A549 (cell line): ENCODE results near the gene CCDC190.

ENCODE experiments used
- EP300 ChIP-seq, 2 experiments: fragments of >200 bp; sonication (Bioruptor Twin); formaldehyde crosslinking; IDR thresholded peaks; 2 replicates in 1 of 2; 3 replicates in 1 of 2; pipeline ENCODE4 v1.6.1; 2016 to 2017
- JUNB ChIP-seq: fragments of >200 bp; sonication (Bioruptor Twin); formaldehyde crosslinking; IDR thresholded peaks from 2 replicates; pipeline ENCODE4 v1.6.1; 2016
- POLR2A ChIP-seq: IDR thresholded peaks from 2 replicates; pipeline ENCODE4 v1.6.1; 2012; ENCODE audit warnings: mild to moderate bottlenecking, low read length
- RAD21 ChIP-seq, 2 experiments: fragments of >200 bp in 1 of 2; sonication (Bioruptor Twin) in 1 of 2; formaldehyde crosslinking in 1 of 2; IDR thresholded peaks in 1 of 2; conservative IDR thresholded peaks in 1 of 2; 2 replicates in 1 of 2; 3 replicates in 1 of 2; pipeline ENCODE4 v1.6.1; 2012 to 2018; ENCODE audit warnings: inconsistent platforms in 1 of 2
- TF ChIP-seq, protein P1 (sequence below): fragments of >200 bp; sonication (Bioruptor Twin); formaldehyde crosslinking; IDR thresholded peaks from 3 replicates; pipeline ENCODE4 v1.5.1; 2016
- TF ChIP-seq, protein P2 (sequence below): IDR thresholded peaks from 2 replicates; pipeline ENCODE4 v1.6.1; 2012

DNA sequence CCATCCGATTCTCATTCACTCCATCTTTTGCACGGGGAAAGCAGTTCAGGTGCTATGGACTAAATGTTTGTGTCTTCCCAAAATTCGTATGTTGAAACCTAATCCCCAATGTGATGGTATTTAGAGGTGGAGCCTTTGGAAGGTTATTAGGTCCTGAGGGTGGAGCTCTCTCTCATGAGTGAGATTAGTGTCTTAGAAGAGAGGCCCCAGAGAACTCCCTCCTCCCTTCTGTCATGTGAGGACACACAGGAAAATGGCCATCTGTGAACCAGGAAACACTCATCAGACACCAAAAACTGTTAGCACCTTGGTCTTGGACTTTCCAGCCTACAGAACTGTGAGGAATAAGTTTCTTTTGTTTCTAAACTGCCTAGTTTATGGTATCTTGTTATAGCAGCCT, 15.8 kb upstream of the CCDC190 start:
- TF ChIP-seq, protein P1, sequence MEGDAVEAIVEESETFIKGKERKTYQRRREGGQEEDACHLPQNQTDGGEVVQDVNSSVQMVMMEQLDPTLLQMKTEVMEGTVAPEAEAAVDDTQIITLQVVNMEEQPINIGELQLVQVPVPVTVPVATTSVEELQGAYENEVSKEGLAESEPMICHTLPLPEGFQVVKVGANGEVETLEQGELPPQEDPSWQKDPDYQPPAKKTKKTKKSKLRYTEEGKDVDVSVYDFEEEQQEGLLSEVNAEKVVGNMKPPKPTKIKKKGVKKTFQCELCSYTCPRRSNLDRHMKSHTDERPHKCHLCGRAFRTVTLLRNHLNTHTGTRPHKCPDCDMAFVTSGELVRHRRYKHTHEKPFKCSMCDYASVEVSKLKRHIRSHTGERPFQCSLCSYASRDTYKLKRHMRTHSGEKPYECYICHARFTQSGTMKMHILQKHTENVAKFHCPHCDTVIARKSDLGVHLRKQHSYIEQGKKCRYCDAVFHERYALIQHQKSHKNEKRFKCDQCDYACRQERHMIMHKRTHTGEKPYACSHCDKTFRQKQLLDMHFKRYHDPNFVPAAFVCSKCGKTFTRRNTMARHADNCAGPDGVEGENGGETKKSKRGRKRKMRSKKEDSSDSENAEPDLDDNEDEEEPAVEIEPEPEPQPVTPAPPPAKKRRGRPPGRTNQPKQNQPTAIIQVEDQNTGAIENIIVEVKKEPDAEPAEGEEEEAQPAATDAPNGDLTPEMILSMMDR = no peak
- TF ChIP-seq RAD21 (conservative IDR thresholded peaks at IDR 0.05 in 1 of 2, IDR thresholded peaks at IDR 0.05 in 1 of 2) (no peak), POLR2A (no peak), JUNB (no peak), EP300 (IDR thresholded peaks at IDR 0.05) (no peak)
- TF ChIP-seq, protein P2, sequence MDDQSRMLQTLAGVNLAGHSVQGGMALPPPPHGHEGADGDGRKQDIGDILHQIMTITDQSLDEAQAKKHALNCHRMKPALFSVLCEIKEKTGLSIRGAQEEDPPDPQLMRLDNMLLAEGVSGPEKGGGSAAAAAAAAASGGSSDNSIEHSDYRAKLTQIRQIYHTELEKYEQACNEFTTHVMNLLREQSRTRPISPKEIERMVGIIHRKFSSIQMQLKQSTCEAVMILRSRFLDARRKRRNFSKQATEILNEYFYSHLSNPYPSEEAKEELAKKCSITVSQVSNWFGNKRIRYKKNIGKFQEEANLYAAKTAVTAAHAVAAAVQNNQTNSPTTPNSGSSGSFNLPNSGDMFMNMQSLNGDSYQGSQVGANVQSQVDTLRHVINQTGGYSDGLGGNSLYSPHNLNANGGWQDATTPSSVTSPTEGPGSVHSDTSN = no peak
